Lung microvascular endothelial cell (primary cell): ENCODE measurements around the gene NDC1. TPM values are rescaled to one million over a fixed set of nuclear protein-coding genes. Genes with fewer than 3 reads are reported as not detected.
"Not testable (repeated sequence)": the region's sequence is repeated elsewhere in the genome, so short reads cannot be mapped to it uniquely, and the experiment has no call there.

Experiments
- DNase-seq, 2 donors: peaks; one replicate each; pipeline versions ENCODE4 v3.0.0 to v3.0.0-alpha.2; 2010; ENCODE audit warnings: low read depth in 2 of 2
- total RNA-seq: library from RNA; depleted of rRNA; stranded (reverse); fragments of >200 nt; gene quantifications from 2 replicates; pipeline ENCODE4 v1.2.1, GENCODE V29; 2014

NDC1 gene
- total RNA-seq, result 8.5 and 13.7 TPM in 2 replicates

- peak; percentile 96 to 97 for DNase-seq
Measured at GRCh38 chr1:53837924-53838653, at the start of gene NDC1. Gene NDC1 (minus strand): TSS chr1:53838296. CDS start chr1:53838261, 35 bp downstream.

- DNase-seq, result not testable (repeated sequence)
Measured at GRCh38 chr1:53883600-53883999, 45.5 kb upstream of the NDC1 start.

GRCh38 chr1:53881853-53882252, 43.8 kb upstream of the NDC1 start:
- DNase-seq, result not testable (repeated sequence)

GRCh38 chr1:53878492-53879105, 40.5 kb upstream of the NDC1 start:
- DNase-seq, result peak; percentile 68 to 74

- DNase-seq, result not testable (repeated sequence)
Measured at GRCh38 chr1:53875150-53875549, 37.1 kb upstream of the NDC1 start.

- DNase-seq, result no peak
Measured at GRCh38 chr1:53871773-53872484, 33.8 kb upstream of the NDC1 start.

- DNase-seq, result no peak
Measured at GRCh38 chr1:53871221-53871620, 33.1 kb upstream of the NDC1 start.

GRCh38 chr1:53869454-53870117, 31.5 kb upstream of the NDC1 start:
- DNase-seq, result no peak

GRCh38 chr1:53868565-53868964, 30.5 kb upstream of the NDC1 start:
- DNase-seq, result peak in 1 of 2 donors; percentile 17

GRCh38 chr1:53862507-53862906, 24.4 kb upstream of the NDC1 start:
- no peak for DNase-seq

- peak; percentile 61 to 75 for DNase-seq
Measured at GRCh38 chr1:53860967-53861411, 22.9 kb upstream of the NDC1 start.

- no peak for DNase-seq
Measured at GRCh38 chr1:53851571-53852285, 13.6 kb upstream of the NDC1 start.

- DNase-seq, result no peak
Measured at GRCh38 chr1:53850082-53850673, 12.1 kb upstream of the NDC1 start.

GRCh38 chr1:53847980-53848379, 9.9 kb upstream of the NDC1 start:
- no peak for DNase-seq

- no peak for DNase-seq
Measured at GRCh38 chr1:53842347-53842746, 4.3 kb upstream of the NDC1 start.

GRCh38 chr1:53838654-53838974, 518 bp upstream of the NDC1 start:
- no peak for DNase-seq

GRCh38 chr1:53837646-53837923, 511 bp downstream of the NDC1 start:
- DNase-seq, result no peak

GRCh38 chr1:53835491-53835890, 2.6 kb downstream of the NDC1 start:
- DNase-seq, result no peak

- no peak for DNase-seq
Measured at GRCh38 chr1:53834776-53835175, 3.3 kb downstream of the NDC1 start.

- no peak for DNase-seq
Measured at GRCh38 chr1:53833393-53833792, 4.7 kb downstream of the NDC1 start.

- DNase-seq, result peak; percentile 19 to 35
Measured at GRCh38 chr1:53826367-53826766, 11.7 kb downstream of the NDC1 start.
